Upper lobe of right lung (tissue), 1 donor: ENCODE data around the gene NCS1. TPM values are rescaled to one million over a fixed set of nuclear protein-coding genes. Genes with fewer than 3 reads are reported as not detected.
A peak's percentile ranks its signal among the peaks of the same experiment; 100 is the strongest.

Experiments used
- ATAC-seq: fragments of 200-7000 bp; cut with Tn5 transposase; one replicate; pipeline ENCODE4 v1.9.1; 2020; ENCODE audit warnings: mild to moderate bottlenecking, moderate library complexity
- DNase-seq: peaks from one replicate; pipeline ENCODE4 v3.0.0-alpha.2; 2020
- H3K27ac ChIP-seq: fragments of 200-600 bp; one replicate; pipeline ENCODE4 v1.8.0; 2022
- H3K27me3 ChIP-seq: fragments of 200-600 bp; one replicate; pipeline ENCODE4 v1.8.0; 2022; ENCODE audit warnings: mild to moderate bottlenecking
- H3K36me3 ChIP-seq: fragments of 200-600 bp; one replicate; pipeline ENCODE4 v1.8.0; 2022
- H3K4me1 ChIP-seq: fragments of 200-600 bp; one replicate; pipeline ENCODE4 v1.8.0; 2022
- H3K4me3 ChIP-seq: fragments of 200-600 bp; one replicate; pipeline ENCODE4 v1.8.0; 2022; ENCODE audit warnings: mild to moderate bottlenecking
- H3K9me3 ChIP-seq: fragments of 200-600 bp; one replicate; pipeline ENCODE4 v1.8.0; 2022
- CTCF ChIP-seq: fragments of 200-600 bp; IDR thresholded peaks from one replicate; pipeline ENCODE4 v1.8.0; 2022; ENCODE audit warnings: antibody characterized with exemption
- intact Hi-C: fragments of 100-400 bp; cut with DNase I; formaldehyde crosslinking; loops from one replicate; pipeline ENCODE4 v1.11.0; 2022
- long read RNA-seq: library from polyadenylated mRNA; unstranded; transcript quantifications from one replicate; pipeline ENCODE4 v2.0.0, GENCODE V29; 2021
- total RNA-seq: library from RNA; stranded (reverse); fragmentation: NEBNext Ultra II Directional; extraction: Animal tissue kit (Norgen Biotek cat#: 25700); gene quantifications from one replicate; pipeline ENCODE4 v1.2.1, GENCODE V29; 2021
- donor health status: DM: no; HTN: yes; CAD: no; lungs with severe emphysema.

NCS1 gene
- 5.7 TPM for total RNA-seq
- long read RNA-seq, full-length matches to known transcripts = 8 of 9 reads
- long read RNA-seq, partial matches to known transcripts = 0 of 9 reads
- long read RNA-seq, other reads (novel, unspliced or antisense) = 1 of 9 reads

GRCh38 chr9:130172161-130172857, at the start of gene NCS1:
NCS1 (plus strand) TSS chr9:130172404; CDS start chr9:130172664, 260 bp downstream.
- DNase-seq (peak; percentile 85), ATAC-seq (peak; percentile 86)
- Histone ChIP-seq H3K27ac (no peak within 1 kb of the TSS), H3K27me3 (no peaks in the 10 kb centered on the region), H3K9me3 (no peaks in the 10 kb centered on the region), H3K4me3 (peak within 1 kb of the TSS; percentile 52), H3K4me1 (peaks cover 7% of the 10 kb centered on the region), H3K36me3 (no peaks in the 10 kb centered on the region)
- intact Hi-C loops = no loop called here
- TF ChIP-seq CTCF = no peak

GRCh38 chr9:130122456-130122855, 49.7 kb upstream of the NCS1 start:
- no peaks in the 10 kb centered on the region for H3K9me3 ChIP-seq
- intact Hi-C loops = no loop called here
- no peaks in the 10 kb centered on the region for H3K27me3 ChIP-seq
- no peaks in the 10 kb centered on the region for H3K4me1 ChIP-seq
- H3K36me3 ChIP-seq = peaks cover 52% of the 10 kb centered on the region
- H3K27ac ChIP-seq = no peak overlapping the region
- ATAC-seq (no peak), DNase-seq (no peak)
- no peak for TF ChIP-seq CTCF
- H3K4me3 ChIP-seq = no peak overlapping the region

DNA sequence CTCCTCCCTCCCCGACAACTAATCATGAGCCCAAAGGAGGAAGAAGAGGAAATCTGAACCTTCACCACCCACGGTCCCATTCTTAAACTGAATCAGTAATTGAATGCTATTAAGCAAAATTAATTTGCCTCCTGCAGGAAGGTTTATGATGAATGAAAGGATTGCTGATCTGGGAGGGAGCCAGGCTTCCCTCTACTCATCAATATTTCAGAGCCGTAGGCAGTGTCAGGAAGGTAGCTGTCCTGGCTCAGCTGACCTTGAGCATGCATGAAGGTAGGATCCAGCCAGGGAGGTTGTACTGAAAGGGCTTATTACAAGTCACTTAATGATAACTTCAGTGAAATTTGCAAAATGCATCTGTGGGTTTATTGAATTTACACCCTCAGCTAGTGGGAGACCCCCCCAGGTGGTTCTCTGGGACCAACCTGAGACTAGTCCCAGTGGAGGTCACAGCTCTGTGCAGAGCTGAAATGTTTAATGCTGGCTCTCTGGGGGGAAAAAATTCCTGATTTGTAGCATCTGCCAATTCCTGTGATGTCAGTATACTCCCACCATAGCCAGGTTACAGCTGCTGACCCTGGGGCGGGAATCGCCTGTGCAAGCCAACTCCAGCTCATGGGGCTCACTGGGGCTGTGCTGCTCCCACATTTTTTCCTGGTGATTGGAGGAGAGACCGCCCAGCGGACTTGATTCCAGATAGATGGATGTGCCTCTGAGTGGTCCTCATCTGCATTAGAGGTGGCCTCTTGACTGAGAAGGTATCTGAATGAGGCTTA, 47.9 kb upstream of the NCS1 start:
- no peak for TF ChIP-seq CTCF
- peaks cover 61% of the 10 kb centered on the region for H3K36me3 ChIP-seq
- H3K27ac ChIP-seq = no peak overlapping the region
- DNase-seq = no peak
- no peaks in the 10 kb centered on the region for H3K27me3 ChIP-seq
- no peak overlapping the region for H3K4me3 ChIP-seq
- peaks cover 6% of the 10 kb centered on the region for H3K4me1 ChIP-seq
- intact Hi-C loops = no loop called here
- H3K9me3 ChIP-seq = no peaks in the 10 kb centered on the region
- no peak for ATAC-seq

- no peak for ATAC-seq
- no peak for DNase-seq
- Histone ChIP-seq H3K9me3 (no peaks in the 10 kb centered on the region), H3K36me3 (peaks cover 65% of the 10 kb centered on the region), H3K4me3 (no peak overlapping the region), H3K27me3 (no peaks in the 10 kb centered on the region), H3K4me1 (peaks cover 15% of the 10 kb centered on the region), H3K27ac (no peak overlapping the region)
- TF ChIP-seq CTCF = no peak
- intact Hi-C loops = no loop called here
Observed at GRCh38 chr9:130126721-130127433, 45.3 kb upstream of the NCS1 start.

GRCh38 chr9:130128251-130128650, 44.0 kb upstream of the NCS1 start:
- intact Hi-C loops = no loop called here
- Histone ChIP-seq H3K36me3 (peaks cover 54% of the 10 kb centered on the region), H3K4me3 (no peak overlapping the region), H3K4me1 (peaks cover 15% of the 10 kb centered on the region), H3K27me3 (no peaks in the 10 kb centered on the region), H3K9me3 (no peaks in the 10 kb centered on the region), H3K27ac (peak overlapping the region; percentile 80)
- ATAC-seq = peak; percentile 78
- no peak for DNase-seq
- TF ChIP-seq CTCF = no peak
